Tibial nerve (tissue), 3 donors: Measurements from ENCODE around the gene C14orf119.

Source experiments
- CTCF ChIP-seq, 5 experiments: fragments of 200-600 bp in 3 of 5; fragments of 450-650 bp in 2 of 5; sonication (generic) in 3 of 5; IDR thresholded peaks; one replicate each; pipeline ENCODE4 v1.5.1; 2016 to 2019; ENCODE audit warnings: antibody characterized with exemption in 5 of 5, mild to moderate bottlenecking in 3 of 5, moderate library complexity in 2 of 5
- POLR2A ChIP-seq, 2 donors: fragments of 450-650 bp; IDR thresholded peaks; one replicate each; pipeline ENCODE4 v1.6.1; 2017; ENCODE audit warnings: antibody characterized with exemption in 2 of 2, mild to moderate bottlenecking in 2 of 2, moderate library complexity in 2 of 2

- no peak for TF ChIP-seq CTCF (IDR thresholded peaks at IDR 0.05)
- TF ChIP-seq POLR2A (IDR thresholded peaks at IDR 0.05) = no peak
Measured at GRCh38 chr14:23128969-23129758, 33.9 kb downstream of the C14orf119 start.
